ENCODE data around the gene TUFT1.

GRCh38 chr1:151542710-151543129 is 2.6 kb downstream of the TUFT1 start:
- no peak for TF ChIP-seq POLR2A (IDR thresholded peaks at IDR 0.05; ENCODE audit: low read depth, low read length)
- TF ChIP-seq POLR2AphosphoS5 (IDR thresholded peaks at IDR 0.05; ENCODE audit: low read depth, low read length), result no peak
- TF ChIP-seq TAF1 (IDR thresholded peaks at IDR 0.05; ENCODE audit: borderline replicate concordance, low read depth, low read length), result no peak

Data from GM12892 (cell line).